ENCODE results near the gene KLC3.

GRCh38 chr19:45344621-45345505 lies 4.3 kb downstream of the KLC3 start:
- TF ChIP-seq HDAC6 (IDR thresholded peaks at IDR 0.05; ENCODE audit: low read depth, low read length), result no peak
- no peak for TF ChIP-seq GTF2F1 (IDR thresholded peaks at IDR 0.05; ENCODE audit: borderline replicate concordance, low read depth, low read length)
- no peak for TF ChIP-seq CTCF (IDR thresholded peaks at IDR 0.05; ENCODE audit: control extremely low read depth in 1 of 3, insufficient read depth in 1 of 3, low read depth in 1 of 3, low read length in 3 of 3)
- TF ChIP-seq SIN3A (conservative IDR thresholded peaks at IDR 0.05 in 1 of 2, IDR thresholded peaks at IDR 0.05 in 1 of 2; ENCODE audit: low read depth in 1 of 2, low read length in 2 of 2), result no peak
- no peak for TF ChIP-seq MAX (IDR thresholded peaks at IDR 0.05)
- TF ChIP-seq POLR2AphosphoS5 (IDR thresholded peaks at IDR 0.05; ENCODE audit: low read depth, low read length), result no peak

Data from H1 (cell line).